ENCODE measurements around the gene NMRAL1. TPM values are rescaled to one million over a fixed set of nuclear protein-coding genes. Genes with fewer than 3 reads are reported as not detected.

NMRAL1 gene
- total RNA-seq, 1 experiment from 2014 or later, result 71.1 TPM

DNA sequence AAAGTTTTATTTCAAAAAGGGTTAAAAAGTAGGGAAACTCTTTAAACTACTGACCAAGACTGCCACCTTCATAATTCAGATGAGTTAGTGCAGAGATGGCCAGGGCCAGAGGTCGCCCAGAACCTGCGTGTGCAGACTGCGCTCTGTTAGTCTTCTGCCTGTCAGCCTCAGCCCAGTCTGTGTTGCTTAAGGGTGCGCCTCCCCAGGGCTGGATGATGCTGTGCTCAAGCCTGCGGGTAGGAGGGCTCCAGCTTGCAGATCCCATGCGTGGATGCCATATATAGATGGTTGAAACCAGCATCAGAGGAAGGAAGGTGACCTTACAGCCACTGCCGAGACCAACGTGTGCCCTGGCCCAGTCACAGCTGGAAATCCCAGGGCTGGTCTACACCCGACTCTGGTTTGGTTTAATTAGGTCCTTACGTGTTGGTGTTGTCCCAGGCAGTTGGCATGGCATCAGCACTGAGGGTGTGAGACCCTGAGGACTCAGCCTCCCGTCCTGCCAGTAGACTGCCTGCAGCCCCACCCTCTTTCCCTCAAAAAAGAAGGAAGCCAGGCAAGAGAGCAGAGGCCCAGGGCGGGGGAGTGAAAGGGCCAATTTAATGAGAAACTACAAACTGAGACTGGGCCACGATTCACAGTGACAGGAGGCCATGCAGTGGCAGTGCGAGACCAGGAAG, 36.5 kb upstream of the NMRAL1 start:
- Mint-ChIP-seq H3K4me3 (ENCODE audit: unreplicated experiment) (no peak overlapping the region), H3K36me3 (ENCODE audit: insufficient read depth, unreplicated experiment) (peaks cover 64% of the 10 kb centered on the region), H3K27me3 (ENCODE audit: insufficient read depth, unreplicated experiment) (no peaks in the 10 kb centered on the region), H3K9me3 (ENCODE audit: unreplicated experiment) (no peaks in the 10 kb centered on the region), H3K4me1 (ENCODE audit: low read depth, unreplicated experiment) (no peaks in the 10 kb centered on the region), H3K27ac (ENCODE audit: unreplicated experiment) (no peak overlapping the region)
- TF ChIP-seq, protein P1, sequence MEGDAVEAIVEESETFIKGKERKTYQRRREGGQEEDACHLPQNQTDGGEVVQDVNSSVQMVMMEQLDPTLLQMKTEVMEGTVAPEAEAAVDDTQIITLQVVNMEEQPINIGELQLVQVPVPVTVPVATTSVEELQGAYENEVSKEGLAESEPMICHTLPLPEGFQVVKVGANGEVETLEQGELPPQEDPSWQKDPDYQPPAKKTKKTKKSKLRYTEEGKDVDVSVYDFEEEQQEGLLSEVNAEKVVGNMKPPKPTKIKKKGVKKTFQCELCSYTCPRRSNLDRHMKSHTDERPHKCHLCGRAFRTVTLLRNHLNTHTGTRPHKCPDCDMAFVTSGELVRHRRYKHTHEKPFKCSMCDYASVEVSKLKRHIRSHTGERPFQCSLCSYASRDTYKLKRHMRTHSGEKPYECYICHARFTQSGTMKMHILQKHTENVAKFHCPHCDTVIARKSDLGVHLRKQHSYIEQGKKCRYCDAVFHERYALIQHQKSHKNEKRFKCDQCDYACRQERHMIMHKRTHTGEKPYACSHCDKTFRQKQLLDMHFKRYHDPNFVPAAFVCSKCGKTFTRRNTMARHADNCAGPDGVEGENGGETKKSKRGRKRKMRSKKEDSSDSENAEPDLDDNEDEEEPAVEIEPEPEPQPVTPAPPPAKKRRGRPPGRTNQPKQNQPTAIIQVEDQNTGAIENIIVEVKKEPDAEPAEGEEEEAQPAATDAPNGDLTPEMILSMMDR (IDR thresholded peaks at IDR 0.05; ENCODE audit: insufficient read depth in 1 of 2, low read depth in 1 of 2, low read length in 1 of 2, severe bottlenecking in 1 of 2, unreplicated experiment in 1 of 2), result no peak
- DNase-seq, result no peak
- no peaks in the 10 kb centered on the region for H3K4me1 ChIP-seq
- H3K27me3 ChIP-seq (replicated peaks; ENCODE audit: control insufficient read depth, insufficient read depth, low read length), result no peaks in the 10 kb centered on the region
- POLR2A ChIA-PET, result no interaction called here
- intact Hi-C loops (cut with micrococcal nuclease; ENCODE audit: unreplicated experiment), result loop anchor here (1.0 kb wide), 2 partner anchors 37 to 74 kb away; no protein-coding TSS in a partner anchor
- CTCF ChIA-PET, result interaction anchor here (0.7 kb wide), 1 partner anchor 28 kb away, joined by 3 read pairs; no protein-coding TSS in a partner anchor
- H3K9me3 ChIP-seq, result no peaks in the 10 kb centered on the region
- peaks cover 5% of the 10 kb centered on the region for H3K36me3 ChIP-seq (ENCODE audit: control insufficient read depth, insufficient read depth, low read length)
- H3K4me3 ChIP-seq (ENCODE audit: low read depth, low read length), result no peak overlapping the region
- BruUV-seq (replicated peaks), result no TSS peak

DNA sequence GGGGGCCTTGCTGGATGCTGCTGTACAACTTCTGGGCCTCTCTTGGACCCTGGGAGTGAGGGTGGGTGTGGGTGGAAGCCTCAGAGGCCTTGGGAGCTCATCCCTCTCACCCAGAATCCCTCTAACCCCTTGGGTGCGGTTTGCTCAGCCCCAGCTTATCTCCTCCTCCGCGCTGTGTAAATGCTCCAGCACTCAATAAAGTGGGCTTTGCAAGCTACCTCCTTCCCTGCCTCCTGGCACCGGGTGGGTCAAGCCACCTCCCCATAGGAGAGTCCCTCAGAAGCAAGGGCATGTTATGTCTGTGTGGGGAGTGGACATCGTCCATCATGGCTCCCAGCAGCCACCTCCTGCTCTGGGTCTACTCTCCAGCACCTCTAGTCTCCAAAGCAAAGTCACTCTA, 35.7 kb upstream of the NMRAL1 start:
- Mint-ChIP-seq H3K27me3 (ENCODE audit: insufficient read depth, unreplicated experiment) (no peaks in the 10 kb centered on the region), H3K36me3 (ENCODE audit: insufficient read depth, unreplicated experiment) (peaks cover 62% of the 10 kb centered on the region), H3K4me1 (ENCODE audit: low read depth, unreplicated experiment) (no peaks in the 10 kb centered on the region), H3K4me3 (ENCODE audit: unreplicated experiment) (no peak overlapping the region), H3K9me3 (ENCODE audit: unreplicated experiment) (no peaks in the 10 kb centered on the region), H3K27ac (ENCODE audit: unreplicated experiment) (no peak overlapping the region)
- intact Hi-C loops (cut with micrococcal nuclease; ENCODE audit: unreplicated experiment), result no loop called here
- H3K4me3 ChIP-seq (ENCODE audit: low read depth, low read length), result no peak overlapping the region
- H3K36me3 ChIP-seq (ENCODE audit: control insufficient read depth, insufficient read depth, low read length), result peaks cover 5% of the 10 kb centered on the region
- ChIA-PET CTCF (interaction anchor here (0.6 to 1.7 kb wide), 2 partner anchors 25 to 39 kb away, joined by 3 to 4 read pairs; no protein-coding TSS in a partner anchor), POLR2A (no interaction called here)
- no peaks in the 10 kb centered on the region for H3K4me1 ChIP-seq
- TF ChIP-seq, protein P1 (IDR thresholded peaks at IDR 0.05; ENCODE audit: insufficient read depth in 1 of 2, low read depth in 1 of 2, low read length in 1 of 2, severe bottlenecking in 1 of 2, unreplicated experiment in 1 of 2), result no peak
- BruUV-seq (replicated peaks), result no TSS peak
- no peaks in the 10 kb centered on the region for H3K27me3 ChIP-seq (replicated peaks; ENCODE audit: control insufficient read depth, insufficient read depth, low read length)
- H3K9me3 ChIP-seq, result no peaks in the 10 kb centered on the region
- DNase-seq, result no peak

DNA sequence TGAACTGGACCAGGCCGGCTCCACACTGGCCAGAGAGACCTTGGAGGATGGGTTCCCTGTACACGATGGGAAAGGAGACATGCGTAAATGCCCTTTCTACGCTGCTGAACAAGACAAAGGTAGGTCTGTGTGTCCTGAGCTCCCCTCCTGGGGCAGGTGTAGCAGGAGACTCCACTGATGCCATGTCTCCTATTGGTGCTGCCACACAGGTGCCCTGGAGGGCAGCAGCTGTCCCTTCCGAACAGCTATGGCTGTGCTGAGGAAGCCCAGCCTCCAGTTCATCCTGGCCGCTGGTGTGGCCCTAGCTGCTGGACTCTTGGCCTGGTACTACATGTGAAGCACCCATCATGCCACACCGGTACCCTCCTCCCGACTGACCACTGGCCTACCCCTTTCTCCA, 35.0 kb upstream of the NMRAL1 start:
- Histone ChIP-seq H3K27me3 (replicated peaks; ENCODE audit: control insufficient read depth, insufficient read depth, low read length) (no peaks in the 10 kb centered on the region), H3K9me3 (no peaks in the 10 kb centered on the region), H3K36me3 (ENCODE audit: control insufficient read depth, insufficient read depth, low read length) (peaks cover 5% of the 10 kb centered on the region), H3K4me1 (no peaks in the 10 kb centered on the region), H3K4me3 (ENCODE audit: low read depth, low read length) (no peak overlapping the region)
- BruUV-seq (replicated peaks), result no TSS peak
- TF ChIP-seq, protein P1 (IDR thresholded peaks at IDR 0.05; ENCODE audit: insufficient read depth in 1 of 2, low read depth in 1 of 2, low read length in 1 of 2, severe bottlenecking in 1 of 2, unreplicated experiment in 1 of 2), result no peak
- CTCF ChIA-PET, result interaction anchor here (1.7 kb wide), 1 partner anchor 39 kb away, joined by 4 read pairs; no protein-coding TSS in a partner anchor
- intact Hi-C loops (cut with micrococcal nuclease; ENCODE audit: unreplicated experiment), result no loop called here
- Mint-ChIP-seq H3K27ac (ENCODE audit: unreplicated experiment) (no peak overlapping the region), H3K4me1 (ENCODE audit: low read depth, unreplicated experiment) (no peaks in the 10 kb centered on the region), H3K36me3 (ENCODE audit: insufficient read depth, unreplicated experiment) (peaks cover 55% of the 10 kb centered on the region), H3K9me3 (ENCODE audit: unreplicated experiment) (no peaks in the 10 kb centered on the region), H3K27me3 (ENCODE audit: insufficient read depth, unreplicated experiment) (no peaks in the 10 kb centered on the region), H3K4me3 (ENCODE audit: unreplicated experiment) (no peak overlapping the region)
- no peak for DNase-seq
- POLR2A ChIA-PET, result no interaction called here
